ENCODE data around the gene FOXE1.

- TF ChIP-seq POLR2AphosphoS5 (IDR thresholded peaks at IDR 0.05; ENCODE audit: borderline replicate concordance, low read depth, low read length), result no peak
- TF ChIP-seq EZH2 (IDR thresholded peaks at IDR 0.05), result no peak
These were observed 42.2 kb downstream of the FOXE1 start for GRCh38 chr9:97895211-97895610.
